ENCODE measurements around the gene P2RX1.
"Not testable (repeated sequence)": the region's sequence is repeated elsewhere in the genome, so short reads cannot be mapped to it uniquely, and the experiment has no call there.

The P2RX1 gene

GRCh38 chr17:3951420-3951819 lies 35.2 kb upstream of the P2RX1 start:
- no peak for DNase-seq

DNA sequence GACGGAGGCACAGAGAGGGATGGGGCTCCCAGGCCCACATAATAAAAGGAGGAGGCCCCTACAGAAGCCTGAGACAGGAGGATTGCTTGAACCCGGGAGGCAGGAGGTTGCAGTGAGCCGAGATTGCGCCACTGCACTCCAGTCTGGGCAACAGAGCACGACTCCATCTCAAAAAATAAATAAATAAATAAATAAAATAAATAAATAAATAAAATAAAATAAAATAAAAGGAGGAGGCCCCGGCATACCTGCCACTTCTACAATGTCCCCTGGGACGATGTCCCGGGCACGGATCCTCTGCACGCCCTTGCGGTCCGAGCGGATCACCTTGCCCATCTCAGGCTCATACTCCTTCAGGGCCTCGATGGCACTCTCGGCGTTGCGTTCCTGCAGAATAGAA lies 34.7 kb upstream of the P2RX1 start:
- DNase-seq: no peak

GRCh38 chr17:3950584-3950983 lies 34.3 kb upstream of the P2RX1 start:
- no peak for DNase-seq

DNA sequence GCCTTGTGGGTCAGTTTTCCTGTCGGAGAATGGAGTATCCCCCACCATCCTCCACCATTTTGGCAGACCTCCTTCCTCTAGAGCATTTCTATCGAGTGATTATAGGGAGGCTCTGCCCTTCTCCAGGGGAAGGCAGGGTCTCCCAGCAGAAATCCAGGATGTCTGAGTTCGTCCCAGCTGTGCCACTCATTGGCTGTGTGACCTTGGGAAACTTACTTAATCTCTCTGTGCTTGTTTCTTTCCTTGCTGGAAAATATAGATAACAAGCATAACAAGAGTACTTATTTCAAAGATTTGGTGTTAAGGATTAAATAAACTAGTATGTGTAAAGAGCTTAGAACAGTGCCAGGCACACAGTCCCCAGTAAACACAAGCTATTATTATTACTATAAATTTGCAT lies 33.2 kb upstream of the P2RX1 start:
- DNase-seq: no peak

DNA sequence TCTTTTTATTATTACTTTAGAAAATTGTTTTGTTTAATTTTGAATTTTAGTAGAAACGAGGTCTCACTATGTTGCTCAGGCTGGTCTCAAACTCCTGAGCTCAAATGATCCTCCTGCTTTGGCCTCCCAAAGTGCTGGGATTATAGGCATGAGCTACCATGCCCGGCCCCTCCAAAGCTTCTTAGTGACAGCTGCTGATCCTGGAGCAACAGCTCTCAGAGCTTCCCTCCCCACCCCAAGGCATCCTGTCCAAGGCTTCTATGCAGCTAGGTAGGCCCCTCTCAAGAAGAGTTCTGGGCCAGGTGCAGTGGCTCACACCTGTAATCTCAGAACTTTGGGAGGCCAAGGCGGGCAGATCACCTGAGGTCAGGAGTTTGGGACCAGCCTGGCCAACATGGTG lies 32.3 kb upstream of the P2RX1 start:
- not testable (repeated sequence) for DNase-seq

DNA sequence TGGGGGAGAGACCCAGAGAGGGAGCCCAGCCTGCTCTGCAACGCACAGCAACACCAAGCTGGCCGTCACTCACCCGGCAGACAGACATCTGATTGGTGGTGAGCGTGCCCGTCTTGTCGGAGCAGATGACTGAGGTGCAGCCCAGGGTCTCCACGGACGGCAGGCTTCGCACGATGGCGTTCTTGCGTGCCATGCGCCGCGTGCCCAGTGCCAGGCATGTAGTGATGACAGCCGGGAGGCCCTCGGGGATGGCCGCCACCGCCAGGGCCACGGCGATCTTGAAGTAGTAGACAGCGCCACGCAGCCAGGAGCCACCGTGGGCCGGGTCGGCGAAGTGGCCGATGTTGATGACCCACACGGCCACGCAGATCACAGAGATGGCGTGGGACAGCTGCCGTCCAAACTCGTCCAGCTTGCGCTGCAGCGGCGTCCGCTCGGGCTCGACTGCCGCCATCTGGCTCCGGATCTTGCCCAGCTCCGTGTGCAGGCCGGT lies 31.1 kb upstream of the P2RX1 start:
- no peak for DNase-seq

GRCh38 chr17:3946711-3947235 lies 30.5 kb upstream of the P2RX1 start:
- no peak for DNase-seq

GRCh38 chr17:3944485-3945388 lies 28.5 kb upstream of the P2RX1 start:
- no peak for DNase-seq

- no peak for DNase-seq
Measured at GRCh38 chr17:3943240-3943891, 27.1 kb upstream of the P2RX1 start.

DNA sequence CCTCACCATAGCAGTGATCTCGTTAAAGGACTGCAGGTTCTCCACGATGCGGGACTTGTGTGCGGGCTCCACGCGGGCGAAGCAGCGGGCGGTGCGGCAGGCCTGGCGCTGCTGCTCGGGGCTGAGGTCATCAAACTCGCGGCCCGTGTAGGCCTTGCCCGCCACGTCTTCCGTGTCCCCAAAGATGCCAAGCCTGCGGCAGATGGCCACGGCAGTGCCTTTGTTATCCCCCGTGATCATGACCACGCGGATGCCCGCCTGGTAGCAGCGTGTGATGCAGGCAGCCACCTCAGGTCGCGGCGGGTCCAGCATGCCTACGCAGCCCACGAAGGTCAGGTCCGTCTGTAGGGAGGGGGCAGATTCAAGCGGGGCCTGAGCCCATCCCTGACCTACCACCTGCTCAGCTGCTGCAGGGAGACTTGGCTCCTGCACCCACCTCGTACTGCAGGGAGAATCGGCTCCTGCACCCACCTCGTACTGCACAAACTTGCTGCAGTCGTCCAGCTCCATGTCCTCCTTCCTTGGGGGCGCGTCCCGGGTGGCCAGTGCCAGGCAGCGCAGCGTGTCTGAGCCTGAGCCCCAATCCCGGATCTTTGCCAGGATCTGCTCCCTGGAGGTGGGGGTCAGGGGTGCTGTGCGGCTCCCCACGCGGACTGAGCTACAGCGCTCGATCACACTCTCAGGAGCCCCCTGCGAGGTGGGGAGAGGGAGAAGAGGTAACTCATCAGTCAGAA lies 24.9 kb upstream of the P2RX1 start:
- no peak for DNase-seq

- DNase-seq: no peak
Measured at GRCh38 chr17:3937359-3937758, 21.1 kb upstream of the P2RX1 start.

DNA sequence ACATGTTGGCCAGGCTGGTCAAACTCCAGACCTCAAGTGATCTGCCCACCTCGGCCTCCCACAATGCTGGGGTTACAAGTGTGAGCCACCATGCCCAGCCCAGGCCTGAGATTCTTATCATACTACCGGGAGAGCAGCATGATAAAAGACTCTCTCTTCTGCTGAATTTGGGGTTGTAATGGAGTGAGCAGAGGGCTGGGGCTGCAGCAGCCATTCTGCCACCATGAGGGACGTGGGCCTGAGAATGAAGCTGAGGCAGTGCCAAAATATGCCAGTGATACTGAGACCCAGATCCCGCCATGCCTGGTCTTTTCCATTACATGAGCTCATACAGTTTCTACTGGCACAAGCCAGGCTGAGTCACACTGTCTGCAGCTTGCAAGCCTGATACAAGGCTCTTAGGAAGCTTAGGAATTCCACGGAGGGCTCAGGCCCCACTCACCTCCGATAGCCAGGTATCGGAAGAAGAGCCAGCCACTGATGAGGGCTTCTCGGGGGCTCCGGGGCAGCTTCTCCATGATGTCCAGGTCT lies 19.6 kb upstream of the P2RX1 start:
- DNase-seq: no peak

- DNase-seq: peak; percentile 35
Measured at GRCh38 chr17:3935140-3935542, 18.9 kb upstream of the P2RX1 start.

- DNase-seq: no peak
Measured at GRCh38 chr17:3929764-3930163, 13.5 kb upstream of the P2RX1 start.

- no peak for DNase-seq
Measured at GRCh38 chr17:3929181-3929580, 12.9 kb upstream of the P2RX1 start.

DNA sequence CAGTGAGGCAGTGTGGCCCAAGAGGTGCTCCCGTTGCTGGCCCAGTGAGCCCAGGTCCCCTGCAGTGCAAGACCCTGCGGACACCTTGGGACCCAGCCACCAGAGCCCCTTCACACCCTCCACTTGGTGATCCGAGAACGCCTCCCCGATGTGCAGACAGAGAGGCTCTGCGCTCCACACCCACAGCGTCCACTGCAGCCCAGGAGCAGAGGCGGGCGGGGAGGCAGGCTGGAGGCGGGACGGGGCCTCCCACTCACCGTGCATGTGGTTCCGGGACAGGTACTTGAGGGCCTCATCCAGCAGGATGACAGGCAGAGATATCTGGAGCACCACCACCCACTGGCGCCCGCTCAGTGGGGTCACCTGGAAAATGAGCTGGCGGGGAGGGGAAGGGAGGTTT lies 12.1 kb upstream of the P2RX1 start:
- DNase-seq: no peak

- DNase-seq: no peak
Measured at GRCh38 chr17:3927628-3928340, 11.5 kb upstream of the P2RX1 start.

DNA sequence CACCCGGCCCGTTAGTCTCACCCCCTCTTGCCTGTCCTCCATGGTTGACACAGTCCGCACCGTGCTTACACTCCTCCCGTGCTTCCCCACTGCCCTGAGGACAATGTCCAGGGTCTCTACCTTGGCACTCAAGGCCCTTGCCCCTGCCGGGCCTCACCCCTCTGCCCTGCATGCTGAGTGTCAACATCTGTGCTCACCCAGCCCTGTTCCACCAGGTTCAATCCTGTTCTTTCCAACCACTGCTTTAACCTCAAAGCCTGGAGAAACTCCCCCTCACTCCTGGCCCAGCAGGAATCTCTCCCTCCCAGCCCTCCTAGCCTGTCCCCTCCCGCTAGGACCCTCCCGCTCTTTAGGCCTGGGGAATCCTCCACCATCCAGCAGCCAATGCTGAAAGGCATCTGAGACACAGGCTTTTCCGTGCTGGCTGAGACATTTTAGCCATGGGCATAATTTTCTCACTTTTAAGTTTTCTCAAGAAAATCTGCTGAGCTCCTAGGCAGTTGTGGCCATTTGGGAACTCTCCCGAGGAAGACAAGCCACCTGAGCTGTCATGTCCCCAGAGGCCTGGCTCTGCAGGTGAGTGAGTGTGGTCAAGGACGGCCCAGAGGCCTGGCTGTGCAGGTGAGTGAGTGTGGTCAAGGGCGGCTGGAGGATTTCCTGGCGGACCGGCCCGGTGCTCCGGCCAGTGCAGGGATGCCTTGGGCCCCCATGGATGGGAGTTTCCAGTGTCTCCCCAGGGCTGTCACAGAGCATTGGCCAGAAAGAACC lies 10.8 kb upstream of the P2RX1 start:
- no peak for DNase-seq

- DNase-seq: no peak
Measured at GRCh38 chr17:3925684-3926485, 9.6 kb upstream of the P2RX1 start.

- no peak for DNase-seq
Measured at GRCh38 chr17:3924512-3925350, 8.5 kb upstream of the P2RX1 start.

Measured in NCI-H526 treated with DMSO at 0.1 percent for 48 hours (cell line).